H1 (cell line): Measurements from ENCODE around the gene DPM3.

Experiments
- BACH1 ChIP-seq: IDR thresholded peaks from 2 replicates; pipeline ENCODE4 v1.6.1; 2012; ENCODE audit warnings: low read length, improper control_type of control experiment
- EP300 ChIP-seq, 2 experiments: IDR thresholded peaks; 1 replicate in 1 of 2; 2 replicates in 1 of 2; pipeline ENCODE4 v1.6.1; 2011 to 2012; ENCODE audit warnings: low read depth in 2 of 2, low read length in 2 of 2, mild to moderate bottlenecking in 2 of 2, borderline replicate concordance in 1 of 2, inconsistent platforms in 1 of 2, moderate library complexity in 1 of 2
- JUND ChIP-seq: IDR thresholded peaks from 2 replicates; pipeline ENCODE4 v1.6.1; 2011; ENCODE audit warnings: mild to moderate bottlenecking, improper control_type of control experiment, low read length
- KDM1A ChIP-seq: fragments of 200-600, 300-600 bp; sonication (generic); IDR thresholded peaks from 2 replicates; pipeline ENCODE4 v1.7.1; 2016; ENCODE audit warnings: mild to moderate bottlenecking, low read length, borderline replicate concordance
- NANOG ChIP-seq: IDR thresholded peaks from 2 replicates; pipeline ENCODE4 v1.6.1; 2011; ENCODE audit warnings: low read length, low read depth, mild to moderate bottlenecking, inconsistent platforms; ENCODE audit not compliant: insufficient read depth, poor library complexity, severe bottlenecking
- POLR2A ChIP-seq, 2 experiments: IDR thresholded peaks; 1 replicate in 1 of 2; 2 replicates in 1 of 2; pipeline ENCODE4 v1.6.1; 2011; ENCODE audit warnings: low read depth in 2 of 2, low read length in 2 of 2, mild to moderate bottlenecking in 2 of 2; ENCODE audit errors: control extremely low read depth in 1 of 2
- RAD21 ChIP-seq, 2 experiments: IDR thresholded peaks in 1 of 2; conservative IDR thresholded peaks in 1 of 2; 2 replicates each; pipeline ENCODE4 v1.6.1; 2011; ENCODE audit warnings: low read depth in 2 of 2, low read length in 2 of 2, improper control_type of control experiment in 1 of 2, inconsistent platforms in 1 of 2, mild to moderate bottlenecking in 1 of 2, moderate library complexity in 1 of 2
- SIN3A ChIP-seq, 2 experiments: IDR thresholded peaks in 1 of 2; conservative IDR thresholded peaks in 1 of 2; 2 replicates each; pipeline ENCODE4 v1.6.1; 2011 to 2012; ENCODE audit warnings: low read length in 2 of 2, improper control_type of control experiment in 1 of 2, low read depth in 1 of 2, mild to moderate bottlenecking in 1 of 2
- TEAD4 ChIP-seq: IDR thresholded peaks from 2 replicates; pipeline ENCODE4 v1.6.1; 2012; ENCODE audit warnings: low read depth, low read length, inconsistent platforms, mixed read lengths
- ZNF274 ChIP-seq: IDR thresholded peaks from 2 replicates; pipeline ENCODE4 v1.7.0; 2012; ENCODE audit warnings: low read length, borderline replicate concordance; ENCODE audit errors: extremely low read depth
- TF ChIP-seq, protein P1 (sequence below), 3 experiments: IDR thresholded peaks; 1 replicate in 2 of 3; 2 replicates in 1 of 3; pipeline versions ENCODE4 v1.5.1 to v1.6.1; 2011; ENCODE audit warnings: low read length in 3 of 3, mild to moderate bottlenecking in 3 of 3, inconsistent platforms in 2 of 3, low read depth in 1 of 3, moderate library complexity in 1 of 3; ENCODE audit not compliant: insufficient read depth in 1 of 3; ENCODE audit errors: control extremely low read depth in 1 of 3
- TF ChIP-seq, protein P2 (sequence below): fragments of 300-600 bp; sonication (generic); IDR thresholded peaks from 2 replicates; pipeline ENCODE4 v1.7.1; 2012; ENCODE audit warnings: low read length, moderate library complexity, mild to moderate bottlenecking, inconsistent platforms; ENCODE audit not compliant: insufficient replicate concordance

DNA sequence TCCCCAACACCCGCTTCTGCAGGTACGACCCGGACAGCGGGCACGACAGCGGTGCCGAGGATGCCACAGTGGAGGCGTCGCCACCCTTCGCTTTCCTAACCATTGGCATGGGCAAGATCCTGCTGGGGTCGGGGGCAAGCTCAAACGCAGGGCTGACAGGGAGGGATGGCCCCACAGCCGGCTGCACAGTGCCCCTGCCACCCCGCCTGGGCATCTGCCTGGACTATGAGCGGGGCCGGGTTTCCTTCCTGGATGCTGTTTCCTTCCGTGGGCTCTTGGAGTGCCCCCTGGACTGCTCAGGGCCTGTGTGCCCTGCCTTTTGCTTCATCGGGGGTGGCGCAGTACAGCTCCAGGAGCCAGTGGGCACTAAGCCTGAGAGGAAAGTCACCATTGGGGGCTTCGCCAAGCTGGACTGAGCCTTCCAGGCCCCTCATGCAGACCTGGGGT is 43.5 kb upstream of the DPM3 start:
- TF ChIP-seq, protein P1, sequence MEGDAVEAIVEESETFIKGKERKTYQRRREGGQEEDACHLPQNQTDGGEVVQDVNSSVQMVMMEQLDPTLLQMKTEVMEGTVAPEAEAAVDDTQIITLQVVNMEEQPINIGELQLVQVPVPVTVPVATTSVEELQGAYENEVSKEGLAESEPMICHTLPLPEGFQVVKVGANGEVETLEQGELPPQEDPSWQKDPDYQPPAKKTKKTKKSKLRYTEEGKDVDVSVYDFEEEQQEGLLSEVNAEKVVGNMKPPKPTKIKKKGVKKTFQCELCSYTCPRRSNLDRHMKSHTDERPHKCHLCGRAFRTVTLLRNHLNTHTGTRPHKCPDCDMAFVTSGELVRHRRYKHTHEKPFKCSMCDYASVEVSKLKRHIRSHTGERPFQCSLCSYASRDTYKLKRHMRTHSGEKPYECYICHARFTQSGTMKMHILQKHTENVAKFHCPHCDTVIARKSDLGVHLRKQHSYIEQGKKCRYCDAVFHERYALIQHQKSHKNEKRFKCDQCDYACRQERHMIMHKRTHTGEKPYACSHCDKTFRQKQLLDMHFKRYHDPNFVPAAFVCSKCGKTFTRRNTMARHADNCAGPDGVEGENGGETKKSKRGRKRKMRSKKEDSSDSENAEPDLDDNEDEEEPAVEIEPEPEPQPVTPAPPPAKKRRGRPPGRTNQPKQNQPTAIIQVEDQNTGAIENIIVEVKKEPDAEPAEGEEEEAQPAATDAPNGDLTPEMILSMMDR (IDR thresholded peaks at IDR 0.05; ENCODE audit: control extremely low read depth in 1 of 3, insufficient read depth in 1 of 3, low read depth in 1 of 3, low read length in 3 of 3): no peak
- TF ChIP-seq ZNF274: no peak
- TF ChIP-seq, protein P2, sequence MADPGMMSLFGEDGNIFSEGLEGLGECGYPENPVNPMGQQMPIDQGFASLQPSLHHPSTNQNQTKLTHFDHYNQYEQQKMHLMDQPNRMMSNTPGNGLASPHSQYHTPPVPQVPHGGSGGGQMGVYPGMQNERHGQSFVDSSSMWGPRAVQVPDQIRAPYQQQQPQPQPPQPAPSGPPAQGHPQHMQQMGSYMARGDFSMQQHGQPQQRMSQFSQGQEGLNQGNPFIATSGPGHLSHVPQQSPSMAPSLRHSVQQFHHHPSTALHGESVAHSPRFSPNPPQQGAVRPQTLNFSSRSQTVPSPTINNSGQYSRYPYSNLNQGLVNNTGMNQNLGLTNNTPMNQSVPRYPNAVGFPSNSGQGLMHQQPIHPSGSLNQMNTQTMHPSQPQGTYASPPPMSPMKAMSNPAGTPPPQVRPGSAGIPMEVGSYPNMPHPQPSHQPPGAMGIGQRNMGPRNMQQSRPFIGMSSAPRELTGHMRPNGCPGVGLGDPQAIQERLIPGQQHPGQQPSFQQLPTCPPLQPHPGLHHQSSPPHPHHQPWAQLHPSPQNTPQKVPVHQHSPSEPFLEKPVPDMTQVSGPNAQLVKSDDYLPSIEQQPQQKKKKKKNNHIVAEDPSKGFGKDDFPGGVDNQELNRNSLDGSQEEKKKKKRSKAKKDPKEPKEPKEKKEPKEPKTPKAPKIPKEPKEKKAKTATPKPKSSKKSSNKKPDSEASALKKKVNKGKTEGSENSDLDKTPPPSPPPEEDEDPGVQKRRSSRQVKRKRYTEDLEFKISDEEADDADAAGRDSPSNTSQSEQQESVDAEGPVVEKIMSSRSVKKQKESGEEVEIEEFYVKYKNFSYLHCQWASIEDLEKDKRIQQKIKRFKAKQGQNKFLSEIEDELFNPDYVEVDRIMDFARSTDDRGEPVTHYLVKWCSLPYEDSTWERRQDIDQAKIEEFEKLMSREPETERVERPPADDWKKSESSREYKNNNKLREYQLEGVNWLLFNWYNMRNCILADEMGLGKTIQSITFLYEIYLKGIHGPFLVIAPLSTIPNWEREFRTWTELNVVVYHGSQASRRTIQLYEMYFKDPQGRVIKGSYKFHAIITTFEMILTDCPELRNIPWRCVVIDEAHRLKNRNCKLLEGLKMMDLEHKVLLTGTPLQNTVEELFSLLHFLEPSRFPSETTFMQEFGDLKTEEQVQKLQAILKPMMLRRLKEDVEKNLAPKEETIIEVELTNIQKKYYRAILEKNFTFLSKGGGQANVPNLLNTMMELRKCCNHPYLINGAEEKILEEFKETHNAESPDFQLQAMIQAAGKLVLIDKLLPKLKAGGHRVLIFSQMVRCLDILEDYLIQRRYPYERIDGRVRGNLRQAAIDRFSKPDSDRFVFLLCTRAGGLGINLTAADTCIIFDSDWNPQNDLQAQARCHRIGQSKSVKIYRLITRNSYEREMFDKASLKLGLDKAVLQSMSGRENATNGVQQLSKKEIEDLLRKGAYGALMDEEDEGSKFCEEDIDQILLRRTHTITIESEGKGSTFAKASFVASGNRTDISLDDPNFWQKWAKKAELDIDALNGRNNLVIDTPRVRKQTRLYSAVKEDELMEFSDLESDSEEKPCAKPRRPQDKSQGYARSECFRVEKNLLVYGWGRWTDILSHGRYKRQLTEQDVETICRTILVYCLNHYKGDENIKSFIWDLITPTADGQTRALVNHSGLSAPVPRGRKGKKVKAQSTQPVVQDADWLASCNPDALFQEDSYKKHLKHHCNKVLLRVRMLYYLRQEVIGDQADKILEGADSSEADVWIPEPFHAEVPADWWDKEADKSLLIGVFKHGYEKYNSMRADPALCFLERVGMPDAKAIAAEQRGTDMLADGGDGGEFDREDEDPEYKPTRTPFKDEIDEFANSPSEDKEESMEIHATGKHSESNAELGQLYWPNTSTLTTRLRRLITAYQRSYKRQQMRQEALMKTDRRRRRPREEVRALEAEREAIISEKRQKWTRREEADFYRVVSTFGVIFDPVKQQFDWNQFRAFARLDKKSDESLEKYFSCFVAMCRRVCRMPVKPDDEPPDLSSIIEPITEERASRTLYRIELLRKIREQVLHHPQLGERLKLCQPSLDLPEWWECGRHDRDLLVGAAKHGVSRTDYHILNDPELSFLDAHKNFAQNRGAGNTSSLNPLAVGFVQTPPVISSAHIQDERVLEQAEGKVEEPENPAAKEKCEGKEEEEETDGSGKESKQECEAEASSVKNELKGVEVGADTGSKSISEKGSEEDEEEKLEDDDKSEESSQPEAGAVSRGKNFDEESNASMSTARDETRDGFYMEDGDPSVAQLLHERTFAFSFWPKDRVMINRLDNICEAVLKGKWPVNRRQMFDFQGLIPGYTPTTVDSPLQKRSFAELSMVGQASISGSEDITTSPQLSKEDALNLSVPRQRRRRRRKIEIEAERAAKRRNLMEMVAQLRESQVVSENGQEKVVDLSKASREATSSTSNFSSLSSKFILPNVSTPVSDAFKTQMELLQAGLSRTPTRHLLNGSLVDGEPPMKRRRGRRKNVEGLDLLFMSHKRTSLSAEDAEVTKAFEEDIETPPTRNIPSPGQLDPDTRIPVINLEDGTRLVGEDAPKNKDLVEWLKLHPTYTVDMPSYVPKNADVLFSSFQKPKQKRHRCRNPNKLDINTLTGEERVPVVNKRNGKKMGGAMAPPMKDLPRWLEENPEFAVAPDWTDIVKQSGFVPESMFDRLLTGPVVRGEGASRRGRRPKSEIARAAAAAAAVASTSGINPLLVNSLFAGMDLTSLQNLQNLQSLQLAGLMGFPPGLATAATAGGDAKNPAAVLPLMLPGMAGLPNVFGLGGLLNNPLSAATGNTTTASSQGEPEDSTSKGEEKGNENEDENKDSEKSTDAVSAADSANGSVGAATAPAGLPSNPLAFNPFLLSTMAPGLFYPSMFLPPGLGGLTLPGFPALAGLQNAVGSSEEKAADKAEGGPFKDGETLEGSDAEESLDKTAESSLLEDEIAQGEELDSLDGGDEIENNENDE: no peak
- no peak for TF ChIP-seq NANOG
- TF ChIP-seq JUND: no peak
- TF ChIP-seq KDM1A: no peak
- no peak for TF ChIP-seq RAD21 (IDR thresholded peaks at IDR 0.05 in 1 of 2, conservative IDR thresholded peaks at IDR 0.05 in 1 of 2; ENCODE audit: low read depth in 2 of 2, low read length in 2 of 2)
- no peak for TF ChIP-seq TEAD4
- no peak for TF ChIP-seq POLR2A (IDR thresholded peaks at IDR 0.05; ENCODE audit: control extremely low read depth in 1 of 2, low read depth in 2 of 2, low read length in 2 of 2)
- TF ChIP-seq BACH1: no peak
- TF ChIP-seq EP300 (IDR thresholded peaks at IDR 0.05; ENCODE audit: borderline replicate concordance in 1 of 2, low read depth in 2 of 2, low read length in 2 of 2): no peak
- TF ChIP-seq SIN3A (conservative IDR thresholded peaks at IDR 0.05 in 1 of 2, IDR thresholded peaks at IDR 0.05 in 1 of 2; ENCODE audit: low read depth in 1 of 2, low read length in 2 of 2): no peak
